Prostate gland (tissue), 2 donors: ENCODE measurements around the gene CDHR5.

ENCODE experiments used
- POLR2A ChIP-seq: fragments of 450-650 bp; IDR thresholded peaks from one replicate; pipeline ENCODE4 v1.6.1; 2016; ENCODE audit warnings: antibody characterized with exemption, mild to moderate bottlenecking
- POLR2AphosphoS5 ChIP-seq: sonication (generic); formaldehyde crosslinking; IDR thresholded peaks from one replicate; pipeline ENCODE4 v1.6.1; 2017; ENCODE audit warnings: antibody characterized with exemption
- TF ChIP-seq, protein P1 (sequence below), 4 experiments: fragments of 200-600 bp in 2 of 4; fragments of 450-650 bp in 2 of 4; sonication (generic) in 2 of 4; IDR thresholded peaks; 1 replicate in 3 of 4; 2 replicates in 1 of 4; pipeline ENCODE4 v1.5.1; 2016 to 2019; ENCODE audit warnings: antibody characterized with exemption in 4 of 4, mild to moderate bottlenecking in 2 of 4, moderate library complexity in 2 of 4

DNA sequence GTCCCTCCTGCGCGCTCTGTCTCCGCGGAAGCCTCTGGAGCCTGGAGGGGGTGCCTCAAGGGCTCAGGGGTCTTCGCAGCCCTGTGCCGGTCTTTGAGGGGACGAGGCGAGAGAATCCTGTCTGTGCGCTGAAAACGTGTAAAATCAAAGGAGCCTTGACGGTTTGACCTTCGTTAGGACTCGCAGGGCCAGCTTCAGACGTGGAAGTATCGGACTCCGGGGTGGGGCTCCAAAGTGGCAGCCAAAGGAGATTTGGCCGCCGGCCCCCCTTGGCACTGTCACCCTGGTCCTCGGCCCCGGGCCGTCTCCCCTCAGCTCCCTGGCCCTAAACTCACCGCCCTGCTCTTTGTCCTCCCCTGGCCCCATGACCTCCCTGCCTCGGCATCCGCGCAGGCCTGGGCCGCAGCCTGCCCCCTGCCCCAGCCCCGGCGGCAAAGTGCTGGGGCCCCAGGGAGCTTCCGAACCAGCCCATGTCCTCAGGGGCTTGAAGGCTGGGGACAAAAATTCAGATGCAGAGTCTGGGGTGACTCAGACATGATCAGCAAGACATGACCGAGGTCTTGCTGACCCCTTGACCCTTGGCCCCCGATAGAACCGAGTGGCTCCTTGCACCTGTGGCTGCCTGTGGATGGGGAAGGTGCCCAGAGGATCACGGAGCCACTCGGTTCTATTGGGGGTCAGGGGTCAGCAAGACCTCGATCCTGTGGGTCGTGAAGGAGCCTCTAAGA lies 55.4 kb downstream of the CDHR5 start:
- TF ChIP-seq, protein P1, sequence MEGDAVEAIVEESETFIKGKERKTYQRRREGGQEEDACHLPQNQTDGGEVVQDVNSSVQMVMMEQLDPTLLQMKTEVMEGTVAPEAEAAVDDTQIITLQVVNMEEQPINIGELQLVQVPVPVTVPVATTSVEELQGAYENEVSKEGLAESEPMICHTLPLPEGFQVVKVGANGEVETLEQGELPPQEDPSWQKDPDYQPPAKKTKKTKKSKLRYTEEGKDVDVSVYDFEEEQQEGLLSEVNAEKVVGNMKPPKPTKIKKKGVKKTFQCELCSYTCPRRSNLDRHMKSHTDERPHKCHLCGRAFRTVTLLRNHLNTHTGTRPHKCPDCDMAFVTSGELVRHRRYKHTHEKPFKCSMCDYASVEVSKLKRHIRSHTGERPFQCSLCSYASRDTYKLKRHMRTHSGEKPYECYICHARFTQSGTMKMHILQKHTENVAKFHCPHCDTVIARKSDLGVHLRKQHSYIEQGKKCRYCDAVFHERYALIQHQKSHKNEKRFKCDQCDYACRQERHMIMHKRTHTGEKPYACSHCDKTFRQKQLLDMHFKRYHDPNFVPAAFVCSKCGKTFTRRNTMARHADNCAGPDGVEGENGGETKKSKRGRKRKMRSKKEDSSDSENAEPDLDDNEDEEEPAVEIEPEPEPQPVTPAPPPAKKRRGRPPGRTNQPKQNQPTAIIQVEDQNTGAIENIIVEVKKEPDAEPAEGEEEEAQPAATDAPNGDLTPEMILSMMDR (IDR thresholded peaks at IDR 0.05) = no peak
- TF ChIP-seq POLR2AphosphoS5 (no peak), POLR2A (peak; percentile 4)
